ENCODE measurements around the gene IQCH. TPM values are rescaled to one million over a fixed set of nuclear protein-coding genes. Genes with fewer than 3 reads are reported as not detected.

Gene IQCH
- total RNA-seq, 1 donor from 2014 or later = 2.8 TPM

DNA sequence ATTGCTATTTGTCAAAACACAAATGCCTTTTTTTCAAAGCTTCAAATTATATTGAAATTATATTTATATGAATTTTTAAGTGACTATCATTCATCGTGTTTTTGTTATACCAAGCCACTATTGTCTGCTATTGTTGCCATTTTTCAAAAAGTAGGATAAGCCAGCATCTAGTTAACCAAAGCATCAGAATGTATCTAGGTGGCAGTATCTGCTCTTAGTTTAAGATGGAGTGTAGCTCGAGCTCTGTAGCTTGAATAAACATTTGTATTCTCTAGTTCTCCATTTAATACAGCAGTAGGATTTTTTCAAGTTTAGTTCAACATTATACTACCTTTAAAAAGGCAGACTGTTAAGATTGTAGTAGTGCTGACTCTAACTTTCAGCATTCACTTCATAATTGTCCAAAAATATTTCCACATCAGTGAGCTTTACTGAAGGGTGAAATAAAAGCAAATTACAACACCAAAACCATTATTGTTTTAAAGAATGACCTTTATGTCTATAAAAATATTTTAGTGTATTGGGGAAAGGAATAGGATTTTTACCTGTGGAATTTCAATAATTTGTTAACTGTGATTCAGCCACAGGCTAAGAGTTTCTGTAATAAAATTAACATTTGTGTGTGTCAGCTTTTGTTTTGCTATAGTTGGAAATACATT is 246.7 kb downstream of the IQCH start:
- H3K4me3 Mint-ChIP-seq = no peak overlapping the region
- peaks cover 2% of the 10 kb centered on the region for H3K36me3 Mint-ChIP-seq (ENCODE audit: low read depth)
- peaks cover 10% of the 10 kb centered on the region for H3K4me1 Mint-ChIP-seq
- TF ChIP-seq, protein P1, sequence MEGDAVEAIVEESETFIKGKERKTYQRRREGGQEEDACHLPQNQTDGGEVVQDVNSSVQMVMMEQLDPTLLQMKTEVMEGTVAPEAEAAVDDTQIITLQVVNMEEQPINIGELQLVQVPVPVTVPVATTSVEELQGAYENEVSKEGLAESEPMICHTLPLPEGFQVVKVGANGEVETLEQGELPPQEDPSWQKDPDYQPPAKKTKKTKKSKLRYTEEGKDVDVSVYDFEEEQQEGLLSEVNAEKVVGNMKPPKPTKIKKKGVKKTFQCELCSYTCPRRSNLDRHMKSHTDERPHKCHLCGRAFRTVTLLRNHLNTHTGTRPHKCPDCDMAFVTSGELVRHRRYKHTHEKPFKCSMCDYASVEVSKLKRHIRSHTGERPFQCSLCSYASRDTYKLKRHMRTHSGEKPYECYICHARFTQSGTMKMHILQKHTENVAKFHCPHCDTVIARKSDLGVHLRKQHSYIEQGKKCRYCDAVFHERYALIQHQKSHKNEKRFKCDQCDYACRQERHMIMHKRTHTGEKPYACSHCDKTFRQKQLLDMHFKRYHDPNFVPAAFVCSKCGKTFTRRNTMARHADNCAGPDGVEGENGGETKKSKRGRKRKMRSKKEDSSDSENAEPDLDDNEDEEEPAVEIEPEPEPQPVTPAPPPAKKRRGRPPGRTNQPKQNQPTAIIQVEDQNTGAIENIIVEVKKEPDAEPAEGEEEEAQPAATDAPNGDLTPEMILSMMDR (conservative IDR thresholded peaks at IDR 0.05) = no peak
- DNase-seq (ENCODE audit: low read depth, low spot score) = no peak
- H3K27ac Mint-ChIP-seq (ENCODE audit: unreplicated experiment) = no peak overlapping the region
- H3K9me3 Mint-ChIP-seq = no peaks in the 10 kb centered on the region
- H3K27me3 Mint-ChIP-seq (ENCODE audit: low read depth) = no peaks in the 10 kb centered on the region

DNA sequence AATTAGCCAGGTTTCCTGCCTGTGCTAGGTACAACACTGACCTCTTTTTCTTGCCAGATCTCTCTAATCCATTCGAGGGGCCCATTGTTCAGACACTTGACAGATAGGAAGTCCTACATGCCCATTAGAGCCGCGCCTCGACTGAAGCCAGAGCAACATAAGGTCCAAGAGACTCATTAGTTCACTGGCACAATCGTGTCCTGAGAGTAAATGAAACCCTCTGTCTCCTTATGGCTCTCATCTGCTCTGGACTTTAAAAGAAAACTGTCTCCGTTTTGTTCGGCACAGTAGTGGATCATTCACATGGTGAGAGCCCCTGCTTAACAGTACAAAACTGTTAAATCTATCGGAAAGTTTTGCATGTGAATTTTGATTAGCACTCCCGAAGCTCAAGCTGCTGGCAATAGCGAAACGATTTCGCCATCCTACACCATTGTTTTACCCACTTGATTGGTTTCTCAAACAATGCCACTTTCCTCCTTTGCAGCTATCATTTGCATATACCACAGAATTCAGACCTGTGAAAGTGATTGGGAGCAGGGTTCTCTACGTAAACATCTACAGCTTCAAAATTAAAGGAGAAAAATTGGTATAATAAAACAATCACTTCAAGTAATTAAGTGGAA is 247.4 kb downstream of the IQCH start:
- no peaks in the 10 kb centered on the region for H3K27me3 Mint-ChIP-seq (ENCODE audit: low read depth)
- H3K9me3 Mint-ChIP-seq = no peaks in the 10 kb centered on the region
- peaks cover 2% of the 10 kb centered on the region for H3K36me3 Mint-ChIP-seq (ENCODE audit: low read depth)
- no peak for DNase-seq (ENCODE audit: low read depth, low spot score)
- TF ChIP-seq, protein P1 (conservative IDR thresholded peaks at IDR 0.05) = no peak
- H3K4me1 Mint-ChIP-seq = peaks cover 10% of the 10 kb centered on the region
- no peak overlapping the region for H3K4me3 Mint-ChIP-seq
- no peak overlapping the region for H3K27ac Mint-ChIP-seq (ENCODE audit: unreplicated experiment)

DNA sequence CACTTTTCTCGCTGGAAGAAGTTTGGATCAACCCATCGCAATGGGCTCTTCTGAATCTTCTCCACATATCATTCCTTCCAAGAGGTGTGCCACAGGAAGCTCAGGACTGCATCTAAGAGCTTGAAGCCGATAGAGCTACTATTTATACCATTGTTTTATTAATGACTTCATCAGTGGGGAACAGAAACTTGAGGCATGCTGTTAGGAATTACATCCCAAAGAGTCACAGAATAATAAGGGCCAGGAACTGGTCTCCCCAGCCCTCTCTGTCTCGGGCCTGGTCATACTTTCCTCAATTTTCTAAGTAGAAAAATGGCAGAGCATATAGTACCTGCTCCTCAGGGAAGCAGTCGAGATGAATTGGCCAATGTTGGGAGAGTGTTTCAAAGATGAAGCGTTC is 249.5 kb downstream of the IQCH start:
- TF ChIP-seq, protein P1 (conservative IDR thresholded peaks at IDR 0.05) = no peak
- peaks cover 10% of the 10 kb centered on the region for H3K4me1 Mint-ChIP-seq
- no peak for DNase-seq (ENCODE audit: low read depth, low spot score)

DNA sequence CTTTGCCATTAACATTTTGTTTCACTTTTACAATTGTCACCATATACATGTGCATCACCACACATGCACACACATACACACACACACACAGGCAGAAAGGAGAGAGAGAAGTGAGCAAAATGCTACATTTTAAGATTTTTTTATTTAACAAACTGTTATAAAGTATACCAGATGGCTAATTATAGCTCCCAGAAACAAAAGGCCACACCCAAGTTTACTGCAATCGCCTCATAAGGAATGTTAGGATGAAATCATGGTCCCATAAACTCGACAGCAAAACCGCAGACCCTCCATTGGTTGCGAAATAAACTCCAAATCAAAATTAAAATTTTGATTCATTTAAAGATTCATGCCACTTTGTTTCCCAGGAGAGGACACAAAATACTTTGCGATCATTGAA is 250.2 kb downstream of the IQCH start:
- Mint-ChIP-seq H3K36me3 (ENCODE audit: low read depth) (no peaks in the 10 kb centered on the region), H3K27ac (ENCODE audit: unreplicated experiment) (no peak overlapping the region), H3K9me3 (no peaks in the 10 kb centered on the region), H3K4me3 (no peak overlapping the region), H3K27me3 (ENCODE audit: low read depth) (no peaks in the 10 kb centered on the region), H3K4me1 (peaks cover 10% of the 10 kb centered on the region)
- no peak for DNase-seq (ENCODE audit: low read depth, low spot score)
- TF ChIP-seq, protein P1 (conservative IDR thresholded peaks at IDR 0.05) = no peak

More for the DNA sequence above, 249.5 kb downstream of the IQCH start:
- Mint-ChIP-seq H3K27me3 (ENCODE audit: low read depth) (no peaks in the 10 kb centered on the region), H3K9me3 (no peaks in the 10 kb centered on the region), H3K27ac (ENCODE audit: unreplicated experiment) (no peak overlapping the region), H3K4me3 (no peak overlapping the region), H3K36me3 (ENCODE audit: low read depth) (no peaks in the 10 kb centered on the region)

DNA sequence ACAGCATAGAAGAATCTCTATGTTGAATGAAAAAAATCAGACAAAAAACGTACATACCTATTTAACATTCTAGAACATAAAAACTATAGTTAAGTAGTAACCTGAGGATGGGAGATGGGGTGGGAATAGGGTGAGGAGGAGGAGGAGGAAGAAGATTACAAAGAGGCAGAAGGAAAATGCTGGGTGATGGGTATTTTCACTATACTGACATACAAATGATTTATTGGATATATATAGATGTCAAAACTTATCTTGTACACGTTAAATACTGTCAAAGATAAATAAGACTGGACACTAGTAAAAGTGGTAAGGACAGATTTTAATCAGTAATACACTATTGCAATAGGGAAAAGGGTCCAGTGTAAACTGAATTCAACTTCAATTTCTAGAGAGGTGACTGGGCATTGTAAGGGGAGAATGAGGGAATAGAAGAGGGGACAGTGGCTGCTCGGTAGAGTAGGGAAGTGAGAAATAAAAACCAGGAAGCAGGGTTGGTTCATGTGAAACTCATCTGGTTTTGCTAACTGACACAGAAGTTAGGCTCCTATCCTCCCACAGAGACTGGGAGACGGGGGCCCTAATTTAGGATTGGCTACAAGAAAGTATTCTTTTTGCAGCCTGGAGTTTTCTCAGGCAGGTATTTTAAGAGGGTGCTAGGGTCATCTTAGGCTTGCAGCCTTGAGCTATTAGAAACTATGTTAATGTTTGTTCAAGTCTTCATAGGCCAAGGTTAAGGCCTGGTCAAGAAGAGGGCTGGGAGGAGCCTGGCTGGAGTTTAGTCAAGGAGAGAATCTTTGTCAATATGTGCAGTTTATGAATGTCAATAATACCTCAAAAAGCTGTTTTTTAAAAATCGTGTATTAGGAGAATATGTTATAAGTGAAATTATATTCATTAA is 251.3 kb downstream of the IQCH start:
- H3K36me3 Mint-ChIP-seq (ENCODE audit: low read depth) = no peaks in the 10 kb centered on the region
- no peak overlapping the region for H3K27ac Mint-ChIP-seq (ENCODE audit: unreplicated experiment)
- no peak overlapping the region for H3K4me3 Mint-ChIP-seq

More for the DNA sequence above, 251.3 kb downstream of the IQCH start:
- no peaks in the 10 kb centered on the region for H3K9me3 Mint-ChIP-seq
- DNase-seq (ENCODE audit: low read depth, low spot score) = no peak
- H3K4me1 Mint-ChIP-seq = peaks cover 10% of the 10 kb centered on the region
- no peaks in the 10 kb centered on the region for H3K27me3 Mint-ChIP-seq (ENCODE audit: low read depth)
- TF ChIP-seq, protein P1 (conservative IDR thresholded peaks at IDR 0.05) = no peak

Data from neural crest cell (in vitro differentiated cells).